ENCODE data around the gene LCTL. TPM values are rescaled to one million over a fixed set of nuclear protein-coding genes. Genes with fewer than 3 reads are reported as not detected.

The LCTL gene
- total and polyA plus RNA-seq, 7 experiments from 2014 or later = not detected

DNA sequence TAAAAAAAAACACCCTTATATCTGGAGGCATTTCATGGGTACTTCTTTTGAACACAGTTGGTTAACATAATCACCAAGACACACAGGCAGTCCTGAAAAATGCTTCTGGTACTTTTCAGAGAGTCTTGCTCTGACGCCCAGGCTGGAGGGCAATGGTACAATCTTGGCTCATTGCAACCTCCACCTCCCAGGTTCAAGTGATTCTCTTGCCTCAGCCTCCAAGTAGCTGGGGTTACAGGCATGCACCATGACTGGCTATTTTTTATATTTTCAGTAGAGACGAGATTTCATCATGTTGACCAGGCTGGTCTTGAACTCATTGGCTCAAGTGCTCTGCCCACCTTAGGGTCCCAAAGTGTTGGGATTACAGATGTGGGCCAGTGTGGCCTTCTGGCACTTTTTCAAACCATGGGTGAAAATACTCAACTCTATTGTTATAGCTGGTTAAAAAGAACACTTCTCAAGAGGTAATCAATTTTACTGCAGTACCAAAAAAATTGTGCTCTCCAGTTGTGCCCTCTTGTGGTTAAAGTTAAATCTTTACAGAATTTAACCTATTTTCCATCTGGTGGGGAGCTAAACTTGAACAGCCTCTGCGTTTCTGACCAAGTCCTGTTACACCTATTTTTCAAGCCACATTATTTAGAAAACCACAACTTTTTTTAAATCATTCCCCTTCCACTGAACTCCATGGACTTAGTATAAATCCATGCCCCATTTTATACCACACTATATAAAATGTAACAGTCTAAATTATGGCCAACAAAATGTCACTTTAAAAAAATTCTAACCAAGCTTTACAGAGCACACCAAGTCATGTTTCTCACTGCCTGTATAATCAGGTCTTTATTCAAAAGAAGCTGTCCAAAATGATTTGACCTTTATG lies 67.1 kb downstream of the LCTL start:
- Histone ChIP-seq H3K9me3 (ENCODE audit: control insufficient read depth in 2 of 3, low read length in 3 of 3) (no peaks in the 10 kb centered on the region), H3K27ac (ENCODE audit: low read depth, low read length) (peak overlapping the region; percentile 91), H3K27me3 (ENCODE audit: control insufficient read depth in 2 of 2, insufficient read depth in 2 of 2, low read length in 2 of 2) (no peaks in the 10 kb centered on the region), H3K4me3 (ENCODE audit: low read length) (no peak overlapping the region), H3K36me3 (ENCODE audit: control insufficient read depth in 2 of 3, insufficient read depth in 3 of 3, low read length in 3 of 3) (peaks cover 16 to 79% (median 51%) of the 10 kb centered on the region in 3 experiments), H3K4me1 (ENCODE audit: control insufficient read depth in 2 of 2, insufficient read depth in 2 of 2, low read length in 2 of 2) (peaks cover 27 to 37% of the 10 kb centered on the region in 2 donors)
- H3K4me1 Mint-ChIP-seq = peaks cover 27 to 75% (median 58%) of the 10 kb centered on the region in 7 donors
- peak in 7 of 9 donors; percentile 27 to 70 (median 53) for DNase-seq
- ChIA-PET POLR2A (interaction anchor here (0.6 to 4.1 kb wide), 9 partner anchors 26 to 203 kb away, joined by 3 to 71 read pairs (median 4); partner anchors contain the start of gene MAP2K1), CTCF (interaction anchor here (0.7 to 5.3 kb wide), 26 partner anchors 9 to 1233 kb away, joined by 3 to 62 read pairs (median 4); partner anchors contain the start of genes DPP8, MAP2K1 and TIPIN)
- H3K4me3 Mint-ChIP-seq = peak overlapping the region in 6 of 10 donors; percentile 21 to 98 (median 48)
- intact Hi-C loops (cut with micrococcal nuclease) = loop anchor here (1.0 to 5.0 kb wide), 3 partner anchors 156 to 1366 kb away; partner anchors contain the start of gene PDCD7 (in 1 of the 2)
- H3K27me3 Mint-ChIP-seq = no peaks in the 10 kb centered on the region
- peak overlapping the region; percentile 81 to 99 (median 97) for H3K27ac Mint-ChIP-seq
- H3K9me3 Mint-ChIP-seq = peaks cover 0 to 3% (median 0%) of the 10 kb centered on the region in 11 donors
- ATAC-seq = peak; percentile 12
- peaks cover 13 to 48% (median 36%) of the 10 kb centered on the region in 5 donors for H3K36me3 Mint-ChIP-seq

Other genes starting within 250 kb of the LCTL start
- gene TIPIN, start 209.3 kb downstream of the LCTL start, total RNA-seq = 10 to 100 TPM in 2 of 5 experiments, 1 to 10 TPM in 3; 3.8 to 28.2 (median 9.9) TPM
- gene TIPIN, start 209.3 kb downstream of the LCTL start, polyA plus RNA-seq = 10 to 100 TPM in 1 of 2 donors, 1 to 10 TPM in 1; 6.1 to 11.1 TPM
- gene MAP2K1, start 179.1 kb downstream of the LCTL start, total RNA-seq = 10 to 100 TPM; 37.7 to 97.2 (median 47.5) TPM
- gene MAP2K1, start 179.1 kb downstream of the LCTL start, polyA plus RNA-seq = 10 to 100 TPM; 37.2 to 45.0 TPM
- 10 to 100 TPM; 20.4 to 35.9 (median 25.0) TPM for gene SNAPC5, start 68.2 kb downstream of the LCTL start, total RNA-seq
- 10 to 100 TPM; 66.9 to 77.6 TPM for gene SNAPC5, start 68.2 kb downstream of the LCTL start, polyA plus RNA-seq
- 1,000 to 10,000 TPM; 2,229 to 4,292 (median 4,136) TPM for gene RPL4, start 61.1 kb downstream of the LCTL start, total RNA-seq
- 1,000 to 10,000 TPM in 1 of 2 donors, 100 to 1,000 TPM in 1; 898 to 1,586 TPM for gene RPL4, start 61.1 kb downstream of the LCTL start, polyA plus RNA-seq
- 10 to 100 TPM in 1 of 5 experiments, 1 to 10 TPM in 4; 5.6 to 20.3 (median 6.8) TPM for gene ZWILCH, start 60.7 kb downstream of the LCTL start, total RNA-seq
- 1 to 10 TPM; 4.3 to 4.8 TPM for gene ZWILCH, start 60.7 kb downstream of the LCTL start, polyA plus RNA-seq
- gene SMAD6, start 136.2 kb upstream of the LCTL start, total RNA-seq = under 1 TPM; 0.27 to 0.76 (median 0.40) TPM
- not detected for gene SMAD6, start 136.2 kb upstream of the LCTL start, polyA plus RNA-seq

All from naive thymus-derived CD4-positive, alpha-beta T cell (primary cell).